Neural crest cell (in vitro differentiated cells): ENCODE results near the gene SPDL1. TPM values are rescaled to one million over a fixed set of nuclear protein-coding genes. Genes with fewer than 3 reads are reported as not detected.
A peak's percentile ranks its signal among the peaks of the same experiment; 100 is the strongest.

Source experiments
- DNase-seq: peaks from one replicate; pipeline ENCODE4 v3.0.0; 2021; ENCODE audit warnings: low read depth, mixed read lengths, low spot score
- H3K27ac Mint-ChIP-seq: one replicate; pipeline ENCODE4 v1.8.0; 2021; ENCODE audit warnings: mild to moderate bottlenecking, mixed read lengths; ENCODE audit not compliant: unreplicated experiment
- H3K27me3 Mint-ChIP-seq: 2 replicates; pipeline ENCODE4 v1.8.0; 2021; ENCODE audit warnings: low read depth, mild to moderate bottlenecking, mixed read lengths
- H3K36me3 Mint-ChIP-seq: 2 replicates; pipeline ENCODE4 v1.8.0; 2021; ENCODE audit warnings: low read depth, mild to moderate bottlenecking, mixed read lengths
- H3K4me1 Mint-ChIP-seq: 2 replicates; pipeline ENCODE4 v1.8.0; 2021; ENCODE audit warnings: mixed read lengths
- H3K4me3 Mint-ChIP-seq: one replicate; pipeline ENCODE4 v1.8.0; 2021; ENCODE audit warnings: mild to moderate bottlenecking, mixed read lengths
- H3K9me3 Mint-ChIP-seq: 2 replicates; pipeline ENCODE4 v1.8.0; 2021; ENCODE audit warnings: mixed read lengths
- total RNA-seq: library from RNA; stranded (reverse); gene quantifications from 2 replicates; pipeline ENCODE4 v1.2.1, GENCODE V29; 2021
- TF ChIP-seq, protein P1 (sequence below): fragments of 200-600 bp; sonication (generic); conservative IDR thresholded peaks from 2 replicates; pipeline ENCODE4 v1.5.0; 2021; ENCODE audit warnings: antibody characterized with exemption, mild to moderate bottlenecking

SPDL1 gene
- total RNA-seq, 1 donor from 2014 or later: 53.3 TPM

DNA sequence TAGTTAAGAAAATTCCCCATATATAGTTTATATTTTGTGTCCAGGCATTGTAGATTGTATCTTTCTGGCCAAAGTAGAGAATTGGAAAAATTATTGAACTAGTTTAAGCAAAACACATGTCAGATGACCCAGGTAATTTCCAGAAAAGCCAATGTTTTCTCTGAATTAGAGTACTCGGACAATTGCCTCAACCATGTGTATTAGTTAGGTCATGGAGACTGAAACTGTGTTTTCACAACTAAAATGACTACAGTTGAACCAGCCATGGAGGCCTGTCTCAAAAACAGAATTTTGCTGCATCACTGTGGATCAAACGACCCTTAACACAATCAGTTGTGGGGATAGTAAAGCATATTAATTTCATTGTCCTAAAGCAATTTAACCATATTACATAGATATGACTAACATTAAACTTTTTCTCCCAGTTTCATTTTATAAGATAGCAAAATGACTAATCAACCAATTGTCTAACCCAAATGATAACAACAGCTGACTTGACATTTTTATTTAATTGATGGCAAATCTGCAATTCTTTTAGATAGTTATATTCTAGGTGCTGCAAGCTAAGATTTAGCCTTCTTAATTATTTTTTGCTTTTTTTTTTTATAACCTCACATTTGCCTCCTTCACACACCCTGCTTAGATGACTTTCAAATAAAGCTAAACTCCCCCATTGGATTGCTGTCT, 39.2 kb upstream of the SPDL1 start:
- Mint-ChIP-seq H3K4me3 (no peak overlapping the region), H3K9me3 (peaks cover 5% of the 10 kb centered on the region), H3K27me3 (peaks cover 49% of the 10 kb centered on the region), H3K27ac (no peak overlapping the region), H3K4me1 (no peaks in the 10 kb centered on the region), H3K36me3 (no peaks in the 10 kb centered on the region)
- TF ChIP-seq, protein P1, sequence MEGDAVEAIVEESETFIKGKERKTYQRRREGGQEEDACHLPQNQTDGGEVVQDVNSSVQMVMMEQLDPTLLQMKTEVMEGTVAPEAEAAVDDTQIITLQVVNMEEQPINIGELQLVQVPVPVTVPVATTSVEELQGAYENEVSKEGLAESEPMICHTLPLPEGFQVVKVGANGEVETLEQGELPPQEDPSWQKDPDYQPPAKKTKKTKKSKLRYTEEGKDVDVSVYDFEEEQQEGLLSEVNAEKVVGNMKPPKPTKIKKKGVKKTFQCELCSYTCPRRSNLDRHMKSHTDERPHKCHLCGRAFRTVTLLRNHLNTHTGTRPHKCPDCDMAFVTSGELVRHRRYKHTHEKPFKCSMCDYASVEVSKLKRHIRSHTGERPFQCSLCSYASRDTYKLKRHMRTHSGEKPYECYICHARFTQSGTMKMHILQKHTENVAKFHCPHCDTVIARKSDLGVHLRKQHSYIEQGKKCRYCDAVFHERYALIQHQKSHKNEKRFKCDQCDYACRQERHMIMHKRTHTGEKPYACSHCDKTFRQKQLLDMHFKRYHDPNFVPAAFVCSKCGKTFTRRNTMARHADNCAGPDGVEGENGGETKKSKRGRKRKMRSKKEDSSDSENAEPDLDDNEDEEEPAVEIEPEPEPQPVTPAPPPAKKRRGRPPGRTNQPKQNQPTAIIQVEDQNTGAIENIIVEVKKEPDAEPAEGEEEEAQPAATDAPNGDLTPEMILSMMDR: no peak
- DNase-seq: no peak

DNA sequence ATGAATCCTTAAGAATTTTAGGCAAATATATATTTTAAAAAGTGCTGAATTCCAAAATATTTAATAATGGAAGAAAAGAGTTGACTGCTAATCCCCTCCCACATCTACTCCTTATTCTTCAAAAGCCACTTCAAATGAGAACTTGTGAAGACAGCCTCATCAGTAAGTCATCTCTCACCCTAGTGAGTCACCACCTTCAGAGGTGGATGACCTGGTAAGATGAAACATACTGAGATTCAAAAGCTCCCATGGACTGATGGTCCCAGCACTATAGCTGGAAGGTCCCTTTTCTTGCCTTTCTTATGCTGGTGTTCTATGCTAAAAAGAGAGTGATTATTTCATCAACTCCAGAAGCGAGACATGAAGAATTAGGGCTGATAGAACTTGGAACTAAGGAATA, 37.8 kb upstream of the SPDL1 start:
- TF ChIP-seq, protein P1: no peak
- Mint-ChIP-seq H3K36me3 (no peaks in the 10 kb centered on the region), H3K9me3 (peaks cover 5% of the 10 kb centered on the region), H3K27ac (no peak overlapping the region), H3K4me1 (no peaks in the 10 kb centered on the region), H3K27me3 (peaks cover 62% of the 10 kb centered on the region), H3K4me3 (no peak overlapping the region)
- DNase-seq: no peak

DNA sequence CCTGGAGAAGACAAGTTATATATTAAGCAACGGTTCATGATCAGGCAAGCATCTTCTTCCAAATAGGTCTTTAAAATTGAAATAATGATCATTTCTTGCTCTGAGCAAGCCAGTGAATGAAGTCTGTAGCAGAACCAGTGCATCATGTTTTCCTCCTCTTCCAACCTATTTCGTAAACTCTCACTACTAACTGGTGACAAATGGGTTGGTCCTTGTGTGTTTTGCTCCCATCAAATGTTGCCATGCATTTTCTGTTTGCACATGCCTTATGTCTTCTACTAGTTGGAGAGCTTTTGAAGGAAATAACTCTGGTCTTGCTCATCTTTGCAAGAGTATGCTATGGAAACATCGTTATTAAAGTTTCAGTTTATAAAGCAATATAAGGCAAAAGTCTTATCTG, 37.2 kb upstream of the SPDL1 start:
- Mint-ChIP-seq H3K27ac (no peak overlapping the region), H3K4me1 (no peaks in the 10 kb centered on the region), H3K4me3 (no peak overlapping the region), H3K36me3 (no peaks in the 10 kb centered on the region), H3K9me3 (peaks cover 2% of the 10 kb centered on the region), H3K27me3 (peaks cover 68% of the 10 kb centered on the region)
- DNase-seq: no peak
- TF ChIP-seq, protein P1: no peak

DNA sequence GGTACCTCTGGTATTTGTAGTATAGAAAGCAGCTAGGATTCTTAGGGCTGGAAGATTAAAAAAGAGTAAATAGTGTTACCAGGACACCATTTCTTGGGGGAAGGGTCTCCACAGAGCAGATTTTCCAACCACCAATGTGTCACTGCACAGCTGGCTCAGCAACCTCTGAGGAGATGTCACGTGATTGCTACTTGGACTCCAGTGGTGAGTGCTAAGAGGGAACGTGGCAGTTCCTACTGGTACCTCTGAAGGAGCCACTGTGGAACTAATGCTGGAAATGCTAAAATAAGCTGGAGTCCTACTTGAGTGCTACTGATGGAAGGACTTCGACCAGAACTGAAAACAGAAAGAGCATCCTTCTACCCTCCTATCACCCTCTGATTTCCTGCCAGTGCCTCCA, 36.1 kb upstream of the SPDL1 start:
- Mint-ChIP-seq H3K4me1 (no peaks in the 10 kb centered on the region), H3K36me3 (no peaks in the 10 kb centered on the region), H3K9me3 (peaks cover 2% of the 10 kb centered on the region), H3K4me3 (no peak overlapping the region), H3K27me3 (peaks cover 80% of the 10 kb centered on the region), H3K27ac (no peak overlapping the region)
- DNase-seq: no peak
- TF ChIP-seq, protein P1: no peak

DNA sequence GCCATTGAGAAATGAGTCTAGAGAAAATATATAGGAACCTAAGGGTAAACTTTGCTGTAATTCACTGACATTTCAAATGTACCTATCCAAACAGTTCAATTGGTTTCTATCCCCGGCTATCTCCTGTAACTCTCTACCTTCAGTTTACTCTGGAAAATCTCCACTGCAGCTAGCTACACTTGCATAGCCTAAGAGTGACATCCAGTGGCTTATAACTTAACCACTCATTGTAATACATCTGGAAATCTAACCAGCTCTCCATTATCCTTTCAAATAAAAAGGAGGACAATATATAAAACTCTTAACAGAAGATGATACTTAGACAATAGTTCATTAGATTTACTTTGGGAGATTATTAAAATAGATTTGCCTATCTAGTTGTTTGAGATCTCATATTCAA, 35.3 kb upstream of the SPDL1 start:
- Mint-ChIP-seq H3K36me3 (no peaks in the 10 kb centered on the region), H3K27ac (no peak overlapping the region), H3K4me3 (no peak overlapping the region), H3K4me1 (no peaks in the 10 kb centered on the region), H3K27me3 (peaks cover 81% of the 10 kb centered on the region), H3K9me3 (no peaks in the 10 kb centered on the region)
- no peak for DNase-seq
- TF ChIP-seq, protein P1: peak; percentile 62
